Islet precursor cell (in vitro differentiated cells): Measurements from ENCODE around the gene SNPH.
A peak's percentile ranks its signal among the peaks of the same experiment; 100 is the strongest.
"Not testable (repeated sequence)": the region's sequence is repeated elsewhere in the genome, so short reads cannot be mapped to it uniquely, and the experiment has no call there.

Experiments used
- DNase-seq: peaks from one replicate; pipeline ENCODE4 v3.0.0-alpha.2; 2018

The SNPH gene, protein sequence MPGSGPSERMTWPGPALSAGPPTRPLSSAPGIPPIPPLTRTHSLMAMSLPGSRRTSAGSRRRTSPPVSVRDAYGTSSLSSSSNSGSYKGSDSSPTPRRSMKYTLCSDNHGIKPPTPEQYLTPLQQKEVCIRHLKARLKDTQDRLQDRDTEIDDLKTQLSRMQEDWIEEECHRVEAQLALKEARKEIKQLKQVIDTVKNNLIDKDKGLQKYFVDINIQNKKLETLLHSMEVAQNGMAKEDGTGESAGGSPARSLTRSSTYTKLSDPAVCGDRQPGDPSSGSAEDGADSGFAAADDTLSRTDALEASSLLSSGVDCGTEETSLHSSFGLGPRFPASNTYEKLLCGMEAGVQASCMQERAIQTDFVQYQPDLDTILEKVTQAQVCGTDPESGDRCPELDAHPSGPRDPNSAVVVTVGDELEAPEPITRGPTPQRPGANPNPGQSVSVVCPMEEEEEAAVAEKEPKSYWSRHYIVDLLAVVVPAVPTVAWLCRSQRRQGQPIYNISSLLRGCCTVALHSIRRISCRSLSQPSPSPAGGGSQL

DNA sequence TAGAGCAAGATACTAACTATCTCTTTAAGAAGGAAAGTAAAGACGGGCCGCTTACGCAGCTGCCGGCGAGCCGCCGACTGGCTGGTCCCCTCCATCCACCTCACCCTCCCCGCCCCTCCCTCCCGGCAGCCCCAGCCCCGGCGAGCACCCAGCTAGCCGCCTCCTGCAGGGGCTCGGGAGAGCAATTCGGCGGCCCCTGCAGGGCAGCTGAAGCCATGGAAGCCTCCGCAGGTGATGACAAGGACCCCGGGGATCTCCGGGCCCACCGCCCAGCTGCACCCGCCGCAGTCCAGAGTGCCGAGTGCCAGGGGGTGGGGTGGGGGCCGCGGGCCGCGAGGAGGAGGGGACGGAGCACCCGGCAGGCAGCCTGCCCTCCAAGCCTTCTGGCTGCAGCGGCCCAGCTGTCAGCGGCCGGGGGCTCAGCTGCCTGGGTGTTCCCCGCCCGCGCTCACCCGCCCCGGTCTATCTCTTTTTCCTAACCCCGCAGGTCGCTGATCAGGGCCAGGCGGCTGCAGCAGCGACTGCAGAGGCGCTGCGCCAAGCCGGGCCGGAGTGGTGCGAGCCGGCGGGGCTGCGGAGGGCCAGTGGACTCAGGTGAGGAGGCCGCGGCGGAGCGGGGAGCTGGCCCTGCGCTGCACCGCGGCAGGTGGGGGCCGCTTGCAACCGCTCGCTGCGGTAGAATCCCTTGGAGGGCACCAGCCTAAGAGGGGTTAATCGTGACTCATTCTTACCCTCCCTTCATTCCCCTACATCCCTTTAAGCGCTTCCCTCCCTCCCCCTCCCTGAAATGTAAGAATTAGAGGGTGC is at the start of gene SNPH:
Gene SNPH (plus strand): TSS at position 128 of the 807 bp plus-strand sequence. CDS start 29,946 bp downstream, outside the sequence.
- DNase-seq, result peak; percentile 91

GRCh38 chr20:1216527-1217427 is 49.3 kb upstream of the SNPH start:
- not testable (repeated sequence) for DNase-seq

DNA sequence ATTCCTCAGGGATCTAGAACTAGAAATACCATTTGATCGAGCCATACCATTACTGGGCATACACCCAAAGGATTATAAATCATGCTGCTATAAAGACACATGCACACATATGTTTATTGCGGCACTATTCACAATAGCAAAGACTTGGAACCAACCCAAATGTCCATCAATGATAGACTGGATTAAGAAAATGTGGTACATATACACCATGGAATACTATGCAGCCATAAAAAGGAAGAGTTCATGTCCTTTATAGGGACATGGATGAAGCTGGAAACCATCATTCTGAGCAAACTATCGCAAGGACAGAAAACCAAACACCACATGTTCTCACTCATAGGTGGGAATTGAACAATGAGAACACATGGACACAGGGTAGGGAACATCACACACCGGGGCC is 43.3 kb upstream of the SNPH start:
- not testable (repeated sequence) for DNase-seq

- no peak for DNase-seq
These were observed 41.7 kb upstream of the SNPH start for GRCh38 chr20:1224205-1224890.

DNA sequence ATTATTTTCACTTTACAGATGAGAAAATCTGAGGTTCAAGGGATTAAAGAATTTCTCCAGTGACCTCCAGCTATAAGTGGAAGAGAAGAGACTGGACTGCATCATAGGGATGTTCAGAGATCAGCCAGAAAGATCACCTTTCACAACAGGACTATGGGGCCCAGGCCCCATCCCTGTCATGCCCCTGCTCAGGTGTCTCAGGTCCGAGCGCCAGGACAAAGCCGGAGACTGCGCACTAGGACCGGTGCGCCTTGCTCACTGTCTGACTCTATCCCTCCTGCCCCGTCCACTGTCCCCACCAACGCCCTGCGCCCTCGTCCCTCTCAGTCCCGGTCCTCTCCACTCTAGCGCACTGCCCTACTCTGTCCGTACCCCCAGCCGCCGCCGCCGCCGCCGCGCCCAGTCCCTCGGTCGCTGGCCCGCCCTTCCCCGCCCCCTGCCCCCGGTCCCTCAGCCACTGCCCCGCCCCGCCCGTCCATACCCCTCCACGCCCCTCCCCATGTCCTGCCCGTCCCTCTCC is 40.8 kb upstream of the SNPH start:
- DNase-seq, result no peak

- peak; percentile 97 for DNase-seq
These were observed 40.1 kb upstream of the SNPH start, which contains the start of gene RAD21L1 for GRCh38 chr20:1225783-1226654. Gene RAD21L1 (plus strand): TSS chr20:1226044. CDS start chr20:1228454, 2,410 bp downstream.

DNA sequence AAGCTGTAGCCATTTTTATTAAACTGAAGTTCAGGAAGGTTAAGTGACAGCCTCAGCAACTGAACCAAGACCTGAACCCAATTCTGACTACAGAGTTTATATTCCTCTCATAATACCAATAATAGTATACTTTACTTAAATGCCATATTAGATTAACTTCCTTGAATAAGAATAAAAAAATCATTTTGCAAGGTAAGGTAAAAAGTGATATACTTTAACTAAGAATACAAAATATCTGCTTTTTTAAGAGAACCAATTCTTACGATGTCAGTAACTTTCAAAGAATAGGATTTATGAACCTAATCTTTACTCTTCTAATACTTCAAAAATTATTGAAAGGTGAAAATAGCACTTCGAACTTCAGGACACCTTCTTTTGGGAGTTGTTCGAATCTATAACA is 36.6 kb upstream of the SNPH start:
- DNase-seq, result no peak

- no peak for DNase-seq
These were observed 33.6 kb upstream of the SNPH start for GRCh38 chr20:1232286-1233111.

DNA sequence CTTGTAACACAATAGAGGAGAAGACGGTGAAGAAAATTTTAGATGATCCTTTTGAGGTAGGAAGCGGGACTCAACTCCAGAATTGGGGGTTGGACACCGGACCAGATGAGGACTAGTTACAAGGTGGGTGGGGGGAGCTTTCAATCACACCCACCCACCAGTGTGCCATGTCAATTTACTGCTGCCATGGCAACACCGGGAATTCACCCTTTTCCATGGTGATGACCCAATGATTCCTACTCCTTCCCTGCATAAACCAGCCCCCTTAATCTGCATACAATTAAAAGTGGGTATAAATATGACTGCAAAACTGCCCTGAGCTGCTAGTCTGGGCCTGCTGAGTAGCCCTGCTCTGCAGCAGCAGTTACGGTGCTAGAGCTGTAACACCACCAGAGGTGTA is 25.5 kb upstream of the SNPH start:
- DNase-seq, result no peak

- DNase-seq, result peak; percentile 56
These were observed 24.6 kb upstream of the SNPH start for GRCh38 chr20:1241456-1241855.

- no peak for DNase-seq
These were observed 24.0 kb upstream of the SNPH start for GRCh38 chr20:1242099-1242498.

DNA sequence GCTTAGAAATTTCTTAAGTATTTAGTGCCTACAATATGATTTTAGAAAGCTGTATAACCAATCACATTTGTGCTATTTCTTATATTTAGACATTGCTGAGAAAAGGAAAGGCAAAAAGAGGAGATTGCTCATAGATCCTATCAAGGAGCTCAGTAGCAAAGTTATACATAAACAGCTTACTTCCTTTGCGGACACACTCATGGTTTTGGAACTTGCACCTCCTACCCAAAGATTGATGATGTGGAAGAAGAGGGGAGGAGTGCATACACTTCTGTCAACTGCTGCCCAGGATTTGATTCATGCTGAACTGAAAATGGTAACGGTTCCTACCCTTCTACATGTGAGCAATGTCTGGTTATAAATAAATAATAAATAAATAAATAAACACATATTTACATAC is 23.6 kb upstream of the SNPH start:
- no peak for DNase-seq

DNA sequence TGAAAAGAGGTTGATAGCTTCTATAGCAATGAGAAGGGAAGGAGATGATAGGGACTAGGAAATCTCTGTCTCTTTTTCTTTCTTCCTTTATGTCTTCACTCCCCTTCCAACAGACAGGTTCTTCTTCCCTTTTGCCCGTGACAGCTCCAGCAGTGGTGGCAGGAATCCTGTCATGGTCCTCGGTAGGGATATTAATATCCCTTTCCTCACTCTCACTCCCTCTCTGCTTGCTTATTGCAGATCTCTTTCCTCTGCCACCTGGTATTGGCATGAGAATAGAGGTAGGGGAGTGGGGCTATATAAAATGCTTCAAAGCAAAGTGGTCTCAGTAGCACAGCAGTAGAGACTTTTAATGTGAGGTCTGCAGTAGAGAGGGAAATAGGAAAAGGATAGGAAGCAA is 20.5 kb upstream of the SNPH start:
- no peak for DNase-seq

GRCh38 chr20:1247689-1248088 is 18.4 kb upstream of the SNPH start:
- no peak for DNase-seq

DNA sequence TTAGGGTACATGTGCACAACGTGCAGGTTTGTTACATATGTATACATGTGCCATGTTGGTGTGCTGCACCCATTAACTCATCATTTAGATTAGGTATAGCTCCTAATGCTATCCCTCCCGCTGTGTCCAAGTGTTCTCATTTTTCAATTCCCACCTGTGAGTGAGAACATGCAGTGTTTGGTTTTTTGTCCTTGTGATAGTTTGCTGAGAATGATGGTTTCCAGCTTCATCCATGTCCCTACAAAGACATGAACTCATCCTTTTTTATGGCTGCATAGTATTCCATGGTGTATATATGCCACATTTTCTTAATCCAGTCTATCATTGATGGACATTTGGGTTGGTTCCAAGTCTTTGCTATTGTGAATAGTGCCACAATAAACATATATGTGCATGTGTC is 15.8 kb upstream of the SNPH start:
- DNase-seq, result not testable (repeated sequence)

DNA sequence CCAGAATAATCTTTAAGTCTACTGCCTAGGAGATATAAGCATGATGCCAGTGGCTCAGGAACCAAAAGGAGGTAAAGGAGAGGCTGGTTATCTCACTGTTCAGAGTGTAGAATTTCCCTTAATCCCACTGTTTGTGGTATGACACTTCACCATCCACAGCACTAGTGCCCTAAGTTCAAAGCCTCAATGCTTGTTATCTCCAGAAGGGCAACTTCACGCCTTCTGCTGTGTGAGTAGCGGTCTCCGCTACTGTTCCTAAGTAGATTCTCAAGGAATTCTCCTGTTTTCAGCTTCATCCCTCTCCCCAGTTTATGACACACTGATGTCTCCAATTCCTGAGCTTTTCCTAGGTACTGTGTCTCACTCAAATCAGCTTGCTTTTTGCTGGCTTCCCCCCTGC is 13.7 kb upstream of the SNPH start:
- DNase-seq, result no peak

DNA sequence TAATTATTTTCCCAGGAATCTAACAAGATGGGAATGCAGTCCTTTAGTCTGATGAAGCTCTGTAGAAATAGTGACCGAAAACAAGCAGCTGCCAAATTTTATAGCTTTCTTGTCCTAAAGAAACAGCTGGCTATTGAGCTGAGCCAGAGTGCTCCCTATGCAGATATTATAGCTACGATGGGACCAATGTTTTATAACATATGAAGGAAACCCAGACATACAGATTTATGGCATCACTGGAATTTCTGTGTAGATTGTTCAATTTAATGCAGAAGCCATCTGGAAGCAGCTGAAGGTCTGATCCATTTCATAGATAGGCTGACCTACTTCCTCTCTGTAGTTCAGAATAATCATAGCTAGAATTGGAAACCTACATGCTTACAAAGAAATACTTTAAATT is 11.8 kb upstream of the SNPH start:
- DNase-seq, result no peak

DNA sequence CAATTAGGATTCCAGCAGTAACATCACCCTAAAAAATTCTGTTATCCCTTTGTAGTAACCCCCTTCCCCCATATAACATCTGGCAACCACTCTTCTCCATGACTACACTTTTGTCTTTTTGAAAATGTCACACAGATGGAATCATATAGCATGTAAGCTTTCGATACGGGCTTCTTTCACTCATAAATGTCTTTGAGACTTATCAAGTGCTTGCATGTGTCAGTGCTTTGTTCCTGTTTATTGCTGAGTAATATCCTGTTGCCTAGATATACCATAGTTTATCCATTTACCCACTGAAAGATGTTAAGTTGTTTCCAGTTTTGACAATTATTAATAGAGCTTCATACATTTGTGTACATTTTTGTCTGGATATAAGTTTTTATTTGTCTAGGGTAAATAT is 10.4 kb upstream of the SNPH start:
- DNase-seq, result no peak

DNA sequence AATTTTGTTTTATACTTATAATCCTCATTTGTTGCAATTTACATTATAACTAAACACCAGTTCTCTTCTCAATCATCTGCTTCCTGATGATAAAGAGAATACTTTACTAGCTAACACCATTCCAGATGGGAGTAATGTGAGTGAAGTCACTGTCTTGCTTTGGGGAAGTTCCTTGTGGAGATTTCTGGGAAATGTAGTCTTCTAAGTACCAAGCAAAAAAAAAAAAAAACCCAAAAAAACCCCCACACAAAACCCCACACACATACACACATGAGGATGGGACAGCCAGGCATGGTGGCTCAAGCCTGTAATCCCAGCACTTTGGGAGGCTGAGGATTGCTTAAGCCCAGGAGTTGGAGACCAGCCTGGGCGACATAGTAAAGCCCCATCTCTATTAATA is 2.2 kb upstream of the SNPH start:
- no peak for DNase-seq

GRCh38 chr20:1264727-1265126 is 1.4 kb upstream of the SNPH start:
- no peak for DNase-seq
